ENCODE data around the gene OR56B4.
"Not testable (repeated sequence)": the region's sequence is repeated elsewhere in the genome, so short reads cannot be mapped to it uniquely, and the experiment has no call there.

Gene OR56B4, protein sequence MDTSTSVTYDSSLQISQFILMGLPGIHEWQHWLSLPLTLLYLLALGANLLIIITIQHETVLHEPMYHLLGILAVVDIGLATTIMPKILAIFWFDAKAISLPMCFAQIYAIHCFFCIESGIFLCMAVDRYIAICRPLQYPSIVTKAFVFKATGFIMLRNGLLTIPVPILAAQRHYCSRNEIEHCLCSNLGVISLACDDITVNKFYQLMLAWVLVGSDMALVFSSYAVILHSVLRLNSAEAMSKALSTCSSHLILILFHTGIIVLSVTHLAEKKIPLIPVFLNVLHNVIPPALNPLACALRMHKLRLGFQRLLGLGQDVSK

DNA sequence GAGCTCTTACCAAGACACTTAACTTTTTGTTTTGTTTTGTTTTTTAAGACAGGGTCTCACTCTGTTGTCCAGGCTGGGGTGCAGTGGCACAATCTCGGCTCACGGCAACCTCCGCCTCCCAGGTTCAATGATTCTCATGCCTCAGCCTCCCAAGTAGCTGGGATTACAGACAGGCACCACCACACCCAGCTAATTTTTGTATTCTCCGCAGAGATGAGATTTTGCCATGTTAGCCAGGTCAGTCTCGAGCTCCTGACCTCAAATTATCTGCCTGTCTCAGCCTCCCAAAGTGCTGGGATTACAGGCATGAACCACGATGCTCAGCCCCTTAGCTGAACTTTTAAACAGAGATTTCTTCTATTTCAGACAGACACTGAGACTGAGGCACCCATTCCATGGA lies at the start of gene OR56B4:
OR56B4 (plus strand) TSS at position 301 of the 400 bp plus-strand sequence; CDS start at position 396, 95 bp downstream.
- not testable (repeated sequence) for DNase-seq (ENCODE audit: low read depth in 3 of 3)

DNA sequence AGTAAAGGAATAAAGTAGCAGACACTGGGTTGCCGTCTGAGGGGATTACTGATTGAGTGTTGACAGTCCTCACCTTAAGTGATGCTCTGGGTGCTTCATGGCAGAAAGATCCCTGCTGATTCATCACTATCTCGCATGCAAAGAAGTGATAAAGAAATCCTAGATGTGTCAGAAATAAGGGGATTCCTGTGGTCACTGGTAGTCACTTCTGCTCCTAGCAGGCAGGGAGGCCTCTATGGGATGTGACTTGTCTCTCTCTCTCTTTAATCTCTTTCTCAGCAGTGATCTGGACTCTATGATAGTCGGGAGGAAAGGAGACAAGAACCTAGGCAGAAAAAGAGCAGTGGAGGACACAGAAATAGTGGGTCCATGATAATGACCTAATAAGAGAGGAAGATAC lies 46.0 kb upstream of the OR56B4 start:
- no peak for DNase-seq (ENCODE audit: low read depth in 3 of 3)

DNA sequence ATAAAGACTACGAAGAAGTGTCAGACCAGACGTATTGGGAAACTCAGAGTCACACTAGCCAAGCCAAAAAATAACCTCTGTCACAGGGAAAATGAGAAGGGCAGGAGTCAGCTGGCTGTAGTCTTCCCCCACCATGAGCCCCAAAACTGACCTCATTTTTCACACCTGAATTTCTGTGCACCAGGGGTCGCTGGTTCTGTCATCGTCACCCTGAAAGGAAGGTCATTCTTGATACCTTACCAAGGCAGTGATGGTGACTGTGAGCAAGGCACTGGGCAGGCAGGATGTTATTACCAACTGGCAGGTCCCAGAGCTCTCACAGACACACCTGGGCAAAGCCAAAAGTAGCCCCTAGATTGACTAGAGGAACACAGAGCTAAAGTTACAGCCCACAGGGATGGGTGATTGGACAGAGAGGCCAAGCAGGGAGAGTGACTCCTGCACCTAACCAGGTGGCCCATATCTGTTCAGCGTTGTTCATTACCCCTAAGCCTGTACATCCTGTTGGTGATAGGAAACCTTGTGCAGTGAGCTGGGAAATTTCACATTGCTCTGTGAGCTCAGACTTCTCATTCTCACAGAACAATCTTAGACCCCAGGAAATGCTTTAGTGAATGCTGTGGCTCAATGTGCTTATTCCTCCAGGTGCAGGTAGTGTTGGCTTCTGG lies 44.7 kb upstream of the OR56B4 start:
- DNase-seq (ENCODE audit: low read depth in 3 of 3): no peak

DNA sequence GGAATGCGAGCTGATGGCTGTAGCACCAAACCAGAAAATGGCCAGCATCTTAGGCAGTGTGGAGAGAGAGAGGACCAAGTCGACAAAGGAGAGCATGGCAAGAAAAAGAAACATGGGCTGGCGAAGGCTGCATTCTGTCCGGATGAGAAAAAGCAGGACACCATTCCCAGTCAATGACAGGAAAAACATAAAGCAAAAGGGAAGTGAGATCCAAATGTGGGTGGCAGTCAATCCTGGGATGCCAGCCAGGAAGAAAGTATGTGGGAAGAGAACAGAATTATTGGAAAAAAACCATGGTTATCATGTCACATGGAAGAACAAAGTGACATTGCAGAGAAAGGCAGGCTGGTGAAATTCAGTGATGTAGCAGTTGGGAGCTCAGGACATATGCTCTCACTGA lies 40.0 kb upstream of the OR56B4 start:
- no peak for DNase-seq (ENCODE audit: low read depth in 3 of 3)

DNA sequence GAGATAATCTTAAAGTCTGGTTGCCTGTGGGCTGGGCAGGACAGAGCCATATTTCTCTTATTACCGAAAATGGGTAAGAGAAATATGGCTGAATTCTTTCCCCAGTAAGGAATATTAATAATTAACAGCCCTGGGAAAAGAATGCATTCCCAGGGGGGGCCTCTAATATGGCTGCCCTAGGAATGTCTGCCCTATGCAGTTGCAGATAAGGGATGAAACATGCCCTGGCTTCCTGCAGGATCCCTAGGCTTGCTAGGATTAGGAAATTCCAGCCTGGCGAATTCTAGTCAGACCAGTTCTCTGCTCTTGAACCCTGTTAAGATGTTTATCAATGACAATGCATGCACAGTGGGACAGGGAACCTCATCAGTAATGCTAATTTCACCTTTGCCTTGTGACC lies 31.0 kb upstream of the OR56B4 start:
- not testable (repeated sequence) for DNase-seq (ENCODE audit: low read depth in 3 of 3)

DNA sequence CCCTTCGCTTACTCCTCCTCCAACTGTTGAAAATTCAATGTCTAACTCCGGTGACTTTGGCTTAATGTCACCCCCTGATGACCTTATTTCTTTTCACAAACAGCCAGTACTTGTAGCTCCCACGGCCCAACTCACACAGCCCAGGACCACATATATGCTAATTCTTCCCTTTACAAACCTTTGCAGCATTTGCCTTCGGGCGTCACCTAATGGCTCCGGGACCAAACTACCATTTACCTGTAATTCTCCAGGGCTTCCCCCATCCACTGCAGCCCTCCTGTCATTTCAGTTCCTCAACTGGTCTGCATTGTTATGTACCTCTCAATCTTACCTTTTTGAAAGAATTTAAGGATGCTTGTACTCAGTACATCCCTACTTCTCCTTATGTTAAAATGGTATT lies 29.8 kb upstream of the OR56B4 start:
- no peak for DNase-seq (ENCODE audit: low read depth in 3 of 3)

DNA sequence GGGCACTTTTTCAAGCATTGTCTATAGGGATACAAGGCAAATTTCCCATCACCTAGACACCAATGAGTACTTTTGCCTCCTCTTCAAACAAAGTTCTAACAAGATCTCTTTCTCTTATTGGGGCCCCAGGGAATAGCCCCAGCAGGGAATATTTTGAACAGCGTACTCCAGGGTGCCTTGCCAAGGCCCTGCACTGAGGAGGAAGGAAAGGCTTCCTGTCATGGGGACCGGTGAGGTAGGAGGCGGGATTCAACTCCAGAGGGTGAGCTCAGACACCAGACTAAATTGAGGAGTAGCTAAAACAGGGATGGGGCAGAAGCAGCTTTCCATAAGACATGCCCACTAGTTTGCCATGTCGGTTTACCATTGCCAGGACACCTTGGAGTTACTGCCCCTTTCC lies 28.0 kb upstream of the OR56B4 start:
- no peak for DNase-seq (ENCODE audit: low read depth in 3 of 3)

DNA sequence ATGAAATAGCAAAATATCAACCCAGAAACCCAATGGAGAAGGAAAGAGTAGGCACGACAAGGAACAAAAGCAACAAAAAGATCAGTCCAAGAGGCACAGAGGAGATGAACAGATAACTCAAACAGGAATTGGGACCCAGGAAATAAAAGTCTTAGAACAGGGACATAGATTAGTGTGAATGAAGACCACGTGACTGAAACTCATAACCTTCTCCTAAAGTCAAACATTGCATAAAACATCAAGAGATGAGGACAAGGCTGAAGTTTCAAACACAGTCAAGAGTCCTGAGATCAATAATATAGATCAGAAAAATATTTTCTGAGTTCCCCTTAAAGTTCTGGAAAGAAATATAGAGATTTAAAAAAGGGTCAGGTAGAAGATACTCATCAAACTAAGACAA lies 24.4 kb upstream of the OR56B4 start:
- no peak for DNase-seq (ENCODE audit: low read depth in 3 of 3)

DNA sequence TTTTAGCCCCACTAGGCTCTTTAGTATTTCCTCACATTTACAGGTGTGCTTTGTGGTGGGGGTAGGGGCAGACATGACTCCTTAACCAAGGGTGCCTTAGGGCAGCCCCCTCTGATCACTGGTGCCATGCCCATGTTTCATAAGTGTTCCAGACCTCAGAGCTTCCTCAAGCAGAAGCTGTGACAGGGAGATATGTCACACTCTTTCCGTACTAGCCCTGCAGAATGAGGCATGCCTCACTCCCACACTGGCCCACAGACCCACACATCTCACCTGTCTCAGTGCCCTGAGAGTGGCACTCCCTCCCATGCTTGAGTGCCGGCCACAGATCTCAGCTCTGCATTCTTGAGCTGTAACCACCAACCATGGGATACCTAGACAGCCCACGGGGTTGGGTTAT lies 22.9 kb upstream of the OR56B4 start:
- DNase-seq (ENCODE audit: low read depth in 3 of 3): no peak

DNA sequence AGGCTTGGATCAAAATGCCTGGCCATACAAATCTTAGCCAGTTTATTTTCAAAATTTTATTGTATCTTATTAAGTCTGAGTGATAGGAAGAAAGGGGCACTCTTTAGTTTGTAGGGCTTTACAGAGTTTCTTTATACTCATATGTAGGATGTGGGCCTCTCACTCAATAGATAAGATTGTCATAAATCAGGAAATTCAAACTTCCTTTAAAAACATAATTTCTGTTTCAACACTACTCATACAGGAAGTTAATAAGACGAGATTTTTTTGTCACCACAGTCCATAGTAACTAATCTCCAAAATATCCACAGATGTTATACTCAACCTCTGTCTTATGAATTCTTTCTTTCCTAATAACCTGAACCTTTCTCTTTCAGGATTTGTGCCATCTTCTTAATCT lies 13.3 kb upstream of the OR56B4 start:
- no peak for DNase-seq (ENCODE audit: low read depth in 3 of 3)

DNA sequence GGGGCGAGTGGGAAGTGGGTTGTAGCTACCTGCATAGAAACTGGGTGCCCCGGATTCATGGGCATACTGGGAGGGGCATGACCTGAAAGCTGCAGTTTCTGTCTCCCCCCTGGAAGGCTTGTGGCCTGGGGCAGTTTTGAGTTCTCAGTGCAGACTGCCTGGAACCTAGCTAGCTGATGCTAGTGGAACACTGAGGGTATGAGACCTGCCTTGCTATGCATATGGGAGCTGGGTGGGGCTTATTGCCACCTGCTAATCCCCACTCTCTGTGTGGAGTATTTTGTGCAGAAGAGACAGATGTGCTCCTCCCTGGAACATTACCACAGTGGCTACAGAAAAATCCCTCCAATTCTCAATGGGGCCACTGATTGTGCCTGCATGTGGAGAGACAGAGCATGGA lies 11.7 kb upstream of the OR56B4 start:
- no peak for DNase-seq (ENCODE audit: low read depth in 3 of 3)

DNA sequence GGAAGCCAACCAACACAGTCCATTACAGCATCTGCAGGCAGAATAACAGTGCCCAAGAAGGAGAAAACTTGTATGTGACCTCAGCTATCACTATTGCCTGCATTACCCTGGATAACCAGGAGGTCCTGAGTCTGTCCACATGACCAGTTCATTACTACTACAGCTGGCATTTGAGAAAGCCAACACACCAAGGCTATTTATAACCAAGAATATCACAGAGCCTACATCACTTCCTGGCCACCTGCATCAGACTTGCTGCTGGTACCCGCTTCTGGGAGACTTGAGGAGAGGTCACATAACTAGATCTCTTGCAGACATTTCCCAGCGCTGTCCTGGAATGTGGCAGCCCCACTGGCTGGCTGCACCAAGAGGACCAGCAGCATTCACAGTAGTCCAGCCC lies 11.1 kb upstream of the OR56B4 start:
- DNase-seq (ENCODE audit: low read depth in 3 of 3): no peak

DNA sequence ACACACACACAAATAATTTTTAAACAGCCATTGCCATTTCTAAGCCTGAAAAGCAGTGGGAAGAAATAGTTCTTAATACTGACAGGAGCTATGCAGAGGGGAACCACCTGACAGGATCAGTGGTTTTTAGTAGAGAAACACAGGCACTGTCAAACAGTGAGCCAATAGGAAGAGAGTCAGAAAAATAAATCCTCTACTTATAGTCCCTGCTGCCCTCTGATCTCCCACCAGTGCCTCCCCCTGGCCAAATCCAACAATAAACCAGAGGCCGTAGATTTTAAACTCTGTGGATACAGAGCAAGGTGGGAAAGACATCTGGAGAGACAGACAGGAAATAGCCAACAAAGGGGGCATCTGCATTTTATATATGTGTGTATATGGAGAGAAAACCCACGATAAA lies 7.9 kb upstream of the OR56B4 start:
- no peak for DNase-seq (ENCODE audit: low read depth in 3 of 3)

DNA sequence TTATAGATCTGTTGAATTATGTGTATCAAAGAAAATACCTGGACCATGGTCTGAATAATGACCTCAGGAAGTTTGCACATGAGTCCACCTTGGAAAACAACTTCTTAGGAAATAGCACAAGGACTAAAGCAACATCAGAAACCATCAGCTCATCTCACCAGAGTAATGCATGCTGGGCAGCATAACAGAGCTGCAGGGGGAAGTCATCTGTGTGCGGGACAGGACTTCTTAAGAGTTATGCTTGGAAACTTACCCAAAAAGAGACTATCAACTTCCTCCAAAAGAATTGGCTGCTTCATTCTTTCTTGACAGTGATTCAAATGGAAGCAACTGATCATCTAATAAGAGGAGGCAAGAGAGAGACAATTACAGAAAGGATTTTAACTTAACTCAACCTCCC lies 2.5 kb downstream of the OR56B4 start:
- DNase-seq (ENCODE audit: low read depth in 3 of 3): no peak

DNA sequence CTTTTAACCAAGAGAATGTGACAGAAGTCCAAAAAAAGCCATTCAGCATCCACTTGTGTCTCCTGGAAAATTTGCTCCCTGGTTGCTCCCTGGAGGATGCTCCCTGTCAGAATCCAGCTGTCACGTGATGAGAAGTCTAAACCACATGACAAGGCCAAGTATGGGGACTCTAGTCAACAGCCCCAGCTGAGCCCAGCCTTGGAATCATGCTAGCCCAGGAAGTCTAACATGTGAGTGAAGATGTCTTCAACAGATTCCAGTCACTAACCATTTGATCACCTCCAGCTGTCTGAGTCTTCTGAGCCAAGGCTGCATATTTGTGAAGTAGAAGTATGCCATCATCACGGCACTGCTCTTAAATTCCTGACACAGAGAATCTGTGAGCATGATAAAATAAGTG lies 4.2 kb downstream of the OR56B4 start:
- no peak for DNase-seq (ENCODE audit: low read depth in 3 of 3)

DNA sequence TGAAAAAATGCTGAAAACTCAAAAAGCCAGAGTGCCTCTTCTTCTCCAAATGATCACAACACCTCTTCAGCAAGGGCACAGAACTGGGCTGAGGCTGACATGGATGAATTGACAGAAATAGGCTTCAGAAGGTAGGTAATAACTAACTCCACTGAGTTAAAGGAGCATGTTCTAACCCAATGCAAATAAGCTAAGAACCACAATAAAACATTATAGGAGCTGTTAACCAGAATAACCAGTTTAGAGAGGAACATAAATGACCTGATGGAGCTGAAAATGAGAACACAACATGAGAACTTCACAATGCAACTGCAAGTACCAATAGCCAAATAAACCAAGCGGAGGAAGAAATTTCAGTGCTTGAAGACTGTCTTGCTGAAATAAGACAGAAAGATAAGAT lies 9.2 kb downstream of the OR56B4 start:
- no peak for DNase-seq (ENCODE audit: low read depth in 3 of 3)

DNA sequence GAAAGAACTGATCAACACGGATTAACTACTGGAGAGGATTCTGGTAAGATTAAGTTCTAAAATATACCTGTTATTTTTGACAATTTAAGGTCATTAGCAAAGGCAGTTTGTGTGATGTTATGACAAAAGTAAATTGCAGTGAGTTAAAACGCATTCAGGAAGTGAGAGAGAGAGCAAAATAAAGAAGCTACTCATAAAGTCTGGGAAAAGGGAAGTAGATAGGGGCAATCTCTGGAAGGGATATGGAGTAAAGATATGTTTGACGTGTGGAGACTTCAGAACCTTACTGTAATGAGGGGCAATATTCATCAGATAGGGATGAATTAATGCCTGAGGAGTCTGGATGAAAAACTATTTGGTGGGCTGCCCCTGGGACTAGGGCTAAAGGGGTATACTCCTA lies 16.8 kb downstream of the OR56B4 start:
- no peak for DNase-seq (ENCODE audit: low read depth in 3 of 3)

DNA sequence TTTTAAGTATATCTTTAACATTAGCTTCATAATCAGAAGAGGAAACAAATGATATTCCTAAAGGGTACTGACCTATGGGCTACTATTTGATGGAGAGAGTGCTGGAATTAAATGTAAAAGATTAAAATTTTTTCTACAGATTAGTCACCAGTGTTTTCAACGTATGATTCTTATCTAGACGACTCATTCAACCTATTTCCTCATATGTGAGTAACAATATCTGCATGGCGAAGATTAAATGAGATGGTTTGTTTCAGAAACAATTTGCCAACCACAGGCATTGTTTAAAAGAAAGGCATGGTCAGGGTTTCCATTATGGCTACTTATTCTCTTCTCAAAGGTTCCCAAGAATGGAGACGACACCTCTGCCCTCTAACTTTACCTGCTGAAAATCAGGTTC lies 20.4 kb downstream of the OR56B4 start:
- DNase-seq (ENCODE audit: low read depth in 3 of 3): no peak

DNA sequence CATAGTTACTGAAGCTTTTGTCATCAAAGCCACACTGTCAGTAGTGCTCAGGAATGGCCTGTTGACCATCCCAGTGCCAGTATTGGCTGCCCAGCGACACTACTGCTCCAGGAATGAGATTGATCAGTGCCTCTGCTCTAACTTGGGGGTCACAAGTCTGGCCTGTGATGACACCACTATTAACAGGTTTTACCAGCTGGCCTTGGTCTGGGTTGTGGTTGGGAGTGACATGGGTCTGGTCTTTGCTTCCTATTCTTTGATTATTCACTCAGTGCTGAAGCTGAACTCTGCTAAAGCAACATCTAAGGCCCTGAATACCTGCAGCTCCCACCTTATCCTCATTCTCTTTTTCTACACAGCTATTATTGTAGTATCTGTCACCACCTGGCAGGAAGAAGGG lies 21.5 kb downstream of the OR56B4 start:
- DNase-seq (ENCODE audit: low read depth in 3 of 3): no peak

DNA sequence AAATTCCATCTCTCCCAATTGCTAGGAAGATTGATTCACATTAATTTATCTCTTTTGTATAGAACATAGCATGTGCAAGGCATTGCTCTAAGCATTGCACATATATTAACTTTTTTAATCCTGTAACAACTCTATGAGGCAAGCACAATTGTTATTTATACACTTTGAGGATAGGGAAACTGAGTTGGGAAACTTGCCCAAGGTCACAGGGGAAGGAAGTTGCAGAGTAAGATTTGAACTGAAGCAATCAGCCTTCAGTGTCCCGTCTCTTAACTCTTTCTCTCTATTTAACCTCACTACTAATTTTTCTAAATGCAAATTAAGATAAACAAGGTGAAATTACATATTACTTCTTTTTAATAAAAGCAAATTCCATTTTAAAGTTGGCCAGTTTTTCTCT lies 22.2 kb downstream of the OR56B4 start:
- no peak for DNase-seq (ENCODE audit: low read depth in 3 of 3)

DNA sequence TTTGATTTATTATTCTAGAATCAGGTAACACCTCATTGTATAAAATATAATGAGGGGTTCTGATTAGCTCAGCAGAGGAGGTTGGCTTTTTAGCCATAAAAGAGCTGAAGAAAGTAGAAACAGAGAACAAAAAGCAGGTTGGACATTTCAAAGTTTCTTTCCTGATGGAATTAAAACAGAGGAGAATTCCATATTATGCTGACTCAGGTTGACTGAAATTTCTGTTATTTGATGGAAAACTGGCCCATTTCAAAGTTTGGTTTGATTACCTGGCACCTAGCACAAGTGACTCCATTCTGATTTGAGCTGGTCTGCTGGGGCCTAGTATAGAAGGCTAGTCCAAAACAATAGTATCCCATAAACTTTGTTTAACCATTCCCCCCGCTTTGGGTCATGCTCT lies 24.9 kb downstream of the OR56B4 start:
- DNase-seq (ENCODE audit: low read depth in 3 of 3): no peak

DNA sequence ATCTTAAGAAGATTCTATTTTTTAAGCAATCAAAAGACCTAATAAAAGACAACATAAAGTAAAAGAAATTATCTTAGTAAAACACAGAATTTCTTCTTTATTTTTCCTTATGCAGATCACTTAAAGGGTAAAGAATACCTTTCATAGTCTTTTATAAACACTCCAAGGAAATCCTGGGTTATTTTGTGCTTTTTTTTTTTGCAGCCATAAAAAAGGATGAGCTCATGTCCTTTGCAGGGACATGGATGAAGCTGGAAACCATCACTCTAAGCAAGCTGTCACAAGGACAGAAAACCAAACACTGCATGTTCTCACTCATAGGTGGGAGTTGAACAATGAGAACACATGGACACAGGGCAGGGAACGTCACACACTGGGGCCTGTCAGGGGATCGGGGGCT lies 28.5 kb downstream of the OR56B4 start:
- not testable (repeated sequence) for DNase-seq (ENCODE audit: low read depth in 3 of 3)

DNA sequence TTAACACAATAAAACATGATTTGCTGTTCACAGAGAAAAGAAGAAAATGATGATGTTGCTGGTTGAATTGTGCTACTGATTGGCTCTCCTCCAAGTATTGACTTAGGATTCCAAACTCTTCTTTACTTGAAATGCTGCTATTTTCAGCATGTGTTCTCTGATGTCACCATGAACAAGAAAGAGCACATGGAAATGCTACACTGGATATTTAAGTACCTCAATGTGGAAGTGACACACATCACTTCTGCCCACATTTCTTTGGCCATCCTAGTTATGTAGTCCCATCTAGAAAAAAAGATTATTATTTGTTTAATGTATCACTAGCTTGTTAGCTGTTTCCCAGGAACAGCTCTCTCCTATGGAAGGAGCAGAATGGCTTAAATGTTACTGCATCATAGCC lies 35.5 kb downstream of the OR56B4 start:
- no peak for DNase-seq (ENCODE audit: low read depth in 3 of 3)

DNA sequence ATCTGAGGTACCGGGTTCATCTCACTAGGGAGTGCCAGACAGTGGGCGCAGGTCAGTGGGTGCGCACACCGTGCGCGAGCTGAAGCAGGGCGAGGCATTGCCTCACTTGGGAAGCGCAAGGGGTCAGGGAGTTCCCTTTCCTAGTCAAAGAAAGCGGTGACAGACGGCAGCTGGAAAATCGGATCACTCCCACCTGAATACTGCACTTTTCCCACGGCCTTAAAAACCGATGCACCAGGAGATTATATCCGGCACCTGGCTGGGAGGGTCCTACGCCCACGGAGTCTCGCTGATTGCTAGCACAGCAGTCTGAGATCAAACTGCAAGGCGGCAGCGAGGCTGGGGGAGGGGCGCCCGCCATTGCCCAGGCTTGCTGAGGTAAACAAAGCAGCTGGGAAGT lies 36.3 kb downstream of the OR56B4 start:
- not testable (repeated sequence) for DNase-seq (ENCODE audit: low read depth in 3 of 3)
